ENCODE measurements around the gene SEMA5B.

Gene SEMA5B

DNA sequence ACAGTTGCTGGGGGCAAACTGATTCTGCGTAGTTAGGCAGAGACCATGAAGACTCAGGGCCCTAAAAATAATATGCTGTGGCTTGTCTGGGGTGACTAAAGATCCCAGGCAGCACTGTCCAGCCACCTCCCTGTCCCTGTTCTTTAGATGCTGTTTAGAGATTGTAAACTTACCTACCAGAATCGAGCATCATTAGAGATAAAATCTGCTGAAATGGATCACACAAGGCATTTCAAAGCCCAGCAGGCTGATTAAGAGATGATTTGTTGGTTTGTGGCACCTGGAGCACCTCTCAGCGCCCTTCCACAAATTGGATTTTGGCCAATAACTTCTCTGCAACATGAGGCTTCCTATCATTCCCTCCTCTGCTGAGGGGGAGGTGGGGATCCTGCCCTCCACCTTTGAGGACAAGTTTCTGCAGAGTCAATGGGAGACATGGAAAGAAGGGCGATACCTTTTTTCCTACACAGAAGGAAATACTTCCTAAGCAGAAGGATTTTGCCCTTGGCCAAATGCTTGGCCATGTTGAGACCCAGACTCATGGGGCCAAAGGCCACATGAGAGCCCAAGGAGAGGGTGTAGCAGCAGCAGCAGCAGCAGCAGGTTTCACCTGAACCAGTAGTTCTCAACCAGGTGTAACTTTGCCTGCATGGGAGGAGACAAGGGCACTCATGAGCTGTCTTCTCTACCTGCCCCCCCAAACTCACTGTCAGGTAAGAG is 37.5 kb downstream of the SEMA5B start:
- Mint-ChIP-seq H3K4me1 (ENCODE audit: low read depth) (no peaks in the 10 kb centered on the region), H3K4me3 (no peak overlapping the region), H3K27me3 (peaks cover 73% of the 10 kb centered on the region), H3K27ac (no peak overlapping the region), H3K36me3 (ENCODE audit: low read depth) (no peaks in the 10 kb centered on the region), H3K9me3 (no peaks in the 10 kb centered on the region)
- intact Hi-C loops (cut with micrococcal nuclease): no loop called here

- peaks cover 62% of the 10 kb centered on the region for H3K27me3 Mint-ChIP-seq
- intact Hi-C loops (cut with micrococcal nuclease): no loop called here
- no peaks in the 10 kb centered on the region for H3K36me3 Mint-ChIP-seq (ENCODE audit: low read depth)
- no peak overlapping the region for H3K4me3 Mint-ChIP-seq
- no peaks in the 10 kb centered on the region for H3K4me1 Mint-ChIP-seq (ENCODE audit: low read depth)
- no peaks in the 10 kb centered on the region for H3K9me3 Mint-ChIP-seq
- H3K27ac Mint-ChIP-seq: no peak overlapping the region
These were observed 39.1 kb downstream of the SEMA5B start for GRCh38 chr3:122988508-122988907.

GRCh38 chr3:122987736-122988319 is 39.7 kb downstream of the SEMA5B start:
- Mint-ChIP-seq H3K36me3 (ENCODE audit: low read depth) (no peaks in the 10 kb centered on the region), H3K27me3 (peaks cover 57% of the 10 kb centered on the region), H3K27ac (no peak overlapping the region)

DNA sequence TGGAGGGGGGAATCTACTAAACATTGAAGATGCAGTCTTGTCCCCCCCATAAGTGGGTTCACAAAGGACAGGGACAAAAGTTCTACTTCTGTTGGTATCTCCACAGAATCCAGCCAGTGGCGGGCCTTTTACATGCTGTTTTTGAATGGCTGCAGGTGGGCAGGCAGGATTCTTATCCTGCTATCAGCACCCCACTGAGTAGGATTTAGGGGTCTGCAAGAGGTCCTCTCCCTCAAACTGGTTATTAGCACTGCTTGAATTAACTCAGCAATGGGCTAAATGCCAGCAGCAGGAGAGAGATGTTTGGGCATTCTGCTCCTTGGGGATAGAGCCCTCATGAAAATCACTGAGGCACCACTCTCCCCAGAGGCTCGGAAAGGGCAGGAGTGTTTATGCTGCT is 40.3 kb downstream of the SEMA5B start:
- H3K4me1 Mint-ChIP-seq (ENCODE audit: low read depth): no peaks in the 10 kb centered on the region
- H3K36me3 Mint-ChIP-seq (ENCODE audit: low read depth): no peaks in the 10 kb centered on the region
- peaks cover 54% of the 10 kb centered on the region for H3K27me3 Mint-ChIP-seq
- H3K4me3 Mint-ChIP-seq: no peak overlapping the region
- no peaks in the 10 kb centered on the region for H3K9me3 Mint-ChIP-seq
- intact Hi-C loops (cut with micrococcal nuclease): no loop called here
- H3K27ac Mint-ChIP-seq: no peak overlapping the region

More at GRCh38 chr3:122987736-122988319, 39.7 kb downstream of the SEMA5B start:
- Mint-ChIP-seq H3K4me1 (ENCODE audit: low read depth) (no peaks in the 10 kb centered on the region), H3K4me3 (no peak overlapping the region), H3K9me3 (no peaks in the 10 kb centered on the region)
- intact Hi-C loops (cut with micrococcal nuclease): no loop called here

- Mint-ChIP-seq H3K27ac (no peak overlapping the region), H3K4me1 (ENCODE audit: low read depth) (no peaks in the 10 kb centered on the region), H3K9me3 (no peaks in the 10 kb centered on the region), H3K36me3 (ENCODE audit: low read depth) (no peaks in the 10 kb centered on the region), H3K4me3 (no peak overlapping the region), H3K27me3 (peaks cover 50% of the 10 kb centered on the region)
- intact Hi-C loops (cut with micrococcal nuclease): no loop called here
These were observed 40.8 kb downstream of the SEMA5B start for GRCh38 chr3:122986693-122987179.

DNA sequence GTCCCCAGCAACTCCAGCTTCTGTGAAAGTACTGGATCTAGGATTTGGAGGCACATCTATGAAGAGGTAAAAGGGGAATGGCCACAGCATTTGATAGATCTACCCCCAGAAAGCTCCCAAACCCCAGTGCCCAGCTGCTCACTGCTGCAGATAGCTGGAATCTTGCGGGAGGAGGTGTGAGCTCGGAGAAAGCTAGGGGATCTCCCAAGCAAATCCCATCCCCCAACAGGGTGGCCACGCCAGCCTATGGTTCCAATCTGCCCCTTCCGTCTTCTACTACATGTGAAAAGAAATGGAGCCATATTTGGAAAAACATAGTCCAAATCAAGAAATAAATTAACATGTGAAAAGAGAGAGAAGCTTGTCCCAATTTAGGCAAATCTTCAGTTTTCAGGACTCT is 42.0 kb downstream of the SEMA5B start:
- Mint-ChIP-seq H3K27ac (no peak overlapping the region), H3K4me3 (no peak overlapping the region), H3K36me3 (ENCODE audit: low read depth) (no peaks in the 10 kb centered on the region), H3K9me3 (no peaks in the 10 kb centered on the region), H3K4me1 (ENCODE audit: low read depth) (no peaks in the 10 kb centered on the region), H3K27me3 (peaks cover 45% of the 10 kb centered on the region)
- intact Hi-C loops (cut with micrococcal nuclease): no loop called here

GRCh38 chr3:122984650-122985049 is 42.9 kb downstream of the SEMA5B start:
- H3K4me3 Mint-ChIP-seq: no peak overlapping the region
- H3K36me3 Mint-ChIP-seq (ENCODE audit: low read depth): no peaks in the 10 kb centered on the region
- H3K9me3 Mint-ChIP-seq: no peaks in the 10 kb centered on the region
- no peak overlapping the region for H3K27ac Mint-ChIP-seq
- intact Hi-C loops (cut with micrococcal nuclease): no loop called here
- no peaks in the 10 kb centered on the region for H3K4me1 Mint-ChIP-seq (ENCODE audit: low read depth)
- peaks cover 39% of the 10 kb centered on the region for H3K27me3 Mint-ChIP-seq

- intact Hi-C loops (cut with micrococcal nuclease): no loop called here
- Mint-ChIP-seq H3K36me3 (ENCODE audit: low read depth) (no peaks in the 10 kb centered on the region), H3K27me3 (peaks cover 34% of the 10 kb centered on the region), H3K9me3 (no peaks in the 10 kb centered on the region), H3K4me3 (no peak overlapping the region), H3K4me1 (ENCODE audit: low read depth) (peaks cover 6% of the 10 kb centered on the region), H3K27ac (no peak overlapping the region)
These were observed 43.6 kb downstream of the SEMA5B start for GRCh38 chr3:122984007-122984406.

DNA sequence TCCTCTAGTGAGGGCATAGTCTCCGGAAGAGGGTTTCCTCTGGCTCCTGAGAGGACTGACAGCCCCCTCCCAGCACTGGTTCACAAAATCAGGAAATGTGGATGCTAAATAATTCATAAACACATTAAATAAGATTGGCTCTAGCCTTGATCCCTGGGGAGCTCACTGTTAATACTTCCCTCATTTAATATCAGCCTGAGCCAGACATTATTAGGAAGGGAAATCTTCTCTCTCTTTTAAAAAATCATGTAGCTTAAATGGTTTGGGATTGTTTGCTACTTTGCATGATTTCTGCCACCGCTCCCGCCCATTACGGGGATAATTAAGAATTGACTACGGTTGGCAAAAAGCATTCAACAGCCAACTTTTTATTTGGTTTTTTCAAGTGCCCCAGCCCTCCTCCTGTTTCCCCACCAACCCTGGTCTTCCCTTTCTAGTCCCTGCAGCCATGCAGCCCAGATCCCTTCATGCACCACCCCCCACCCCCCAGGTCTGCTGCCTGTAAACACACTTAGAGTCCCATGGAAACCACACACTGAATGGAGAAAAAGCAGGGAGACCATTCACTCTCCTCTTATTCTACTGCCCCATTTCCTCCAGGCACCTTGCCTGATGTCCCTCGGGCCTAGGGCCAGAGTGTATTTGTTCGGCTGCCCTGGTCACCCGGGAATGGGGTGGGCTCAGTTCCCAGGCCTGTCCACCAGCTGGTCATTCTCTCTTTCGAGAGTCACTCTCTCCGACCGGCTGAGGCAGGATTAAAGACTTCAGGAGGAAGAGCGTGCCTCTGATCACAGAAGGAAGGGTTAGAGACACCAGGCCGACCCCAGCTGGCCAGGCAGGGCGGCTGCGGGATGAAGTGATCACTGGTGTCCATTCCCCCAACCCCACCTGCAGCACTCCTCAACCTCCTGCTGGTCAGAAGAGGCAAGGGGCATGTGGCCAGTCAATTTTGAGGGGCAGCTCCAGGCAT is 45.1 kb downstream of the SEMA5B start:
- H3K27me3 Mint-ChIP-seq: peaks cover 19% of the 10 kb centered on the region
- peaks cover 11% of the 10 kb centered on the region for H3K4me1 Mint-ChIP-seq (ENCODE audit: low read depth)
- no peaks in the 10 kb centered on the region for H3K36me3 Mint-ChIP-seq (ENCODE audit: low read depth)
- no peaks in the 10 kb centered on the region for H3K9me3 Mint-ChIP-seq
- intact Hi-C loops (cut with micrococcal nuclease): no loop called here
- no peak overlapping the region for H3K4me3 Mint-ChIP-seq
- no peak overlapping the region for H3K27ac Mint-ChIP-seq

DNA sequence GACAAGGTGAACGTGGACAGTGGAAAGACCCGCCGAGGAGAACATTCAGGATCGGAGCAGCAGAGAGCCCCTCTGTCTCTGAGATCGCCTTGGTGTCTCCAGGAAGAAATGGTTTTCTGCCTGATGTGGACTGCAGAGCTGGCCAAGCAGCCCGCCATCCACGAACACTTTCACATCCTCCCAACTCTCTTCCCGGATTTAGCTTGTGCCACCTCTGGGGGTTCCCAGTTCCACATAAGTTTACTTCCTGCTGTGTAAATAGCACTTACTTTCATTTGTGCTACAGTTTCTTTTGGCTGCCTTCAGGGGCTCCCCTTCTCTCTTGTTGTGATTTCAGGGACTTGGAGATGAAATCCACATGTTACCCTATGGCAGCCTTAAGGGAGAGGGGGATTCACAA is 48.4 kb downstream of the SEMA5B start:
- intact Hi-C loops (cut with micrococcal nuclease): no loop called here
- Mint-ChIP-seq H3K4me3 (no peak overlapping the region), H3K9me3 (no peaks in the 10 kb centered on the region), H3K4me1 (ENCODE audit: low read depth) (peaks cover 25% of the 10 kb centered on the region), H3K36me3 (ENCODE audit: low read depth) (no peaks in the 10 kb centered on the region), H3K27ac (no peak overlapping the region), H3K27me3 (peaks cover 20% of the 10 kb centered on the region)

DNA sequence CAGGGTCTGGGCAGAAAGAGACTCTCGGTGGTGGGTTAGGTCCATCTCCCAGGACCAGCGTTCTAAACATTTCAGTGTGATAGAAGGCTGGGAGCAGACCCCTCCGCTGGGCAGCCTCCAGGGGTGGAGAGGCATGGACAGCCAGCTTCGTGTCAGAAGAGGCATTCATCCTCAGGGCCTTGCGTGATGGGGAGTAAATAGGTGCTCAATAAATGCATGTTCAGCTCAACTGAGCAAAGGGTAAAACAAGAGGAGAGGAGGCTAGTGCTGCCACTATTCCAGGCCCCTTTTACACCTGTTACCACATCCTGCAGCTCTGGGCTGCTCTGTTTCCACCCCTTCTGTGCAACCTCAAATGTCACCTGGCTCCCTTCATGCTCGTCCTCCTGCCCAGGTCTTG is 49.0 kb downstream of the SEMA5B start:
- Mint-ChIP-seq H3K36me3 (ENCODE audit: low read depth) (no peaks in the 10 kb centered on the region), H3K4me1 (ENCODE audit: low read depth) (peaks cover 25% of the 10 kb centered on the region), H3K27ac (no peak overlapping the region), H3K9me3 (no peaks in the 10 kb centered on the region), H3K27me3 (peaks cover 22% of the 10 kb centered on the region), H3K4me3 (no peak overlapping the region)
- intact Hi-C loops (cut with micrococcal nuclease): no loop called here

DNA sequence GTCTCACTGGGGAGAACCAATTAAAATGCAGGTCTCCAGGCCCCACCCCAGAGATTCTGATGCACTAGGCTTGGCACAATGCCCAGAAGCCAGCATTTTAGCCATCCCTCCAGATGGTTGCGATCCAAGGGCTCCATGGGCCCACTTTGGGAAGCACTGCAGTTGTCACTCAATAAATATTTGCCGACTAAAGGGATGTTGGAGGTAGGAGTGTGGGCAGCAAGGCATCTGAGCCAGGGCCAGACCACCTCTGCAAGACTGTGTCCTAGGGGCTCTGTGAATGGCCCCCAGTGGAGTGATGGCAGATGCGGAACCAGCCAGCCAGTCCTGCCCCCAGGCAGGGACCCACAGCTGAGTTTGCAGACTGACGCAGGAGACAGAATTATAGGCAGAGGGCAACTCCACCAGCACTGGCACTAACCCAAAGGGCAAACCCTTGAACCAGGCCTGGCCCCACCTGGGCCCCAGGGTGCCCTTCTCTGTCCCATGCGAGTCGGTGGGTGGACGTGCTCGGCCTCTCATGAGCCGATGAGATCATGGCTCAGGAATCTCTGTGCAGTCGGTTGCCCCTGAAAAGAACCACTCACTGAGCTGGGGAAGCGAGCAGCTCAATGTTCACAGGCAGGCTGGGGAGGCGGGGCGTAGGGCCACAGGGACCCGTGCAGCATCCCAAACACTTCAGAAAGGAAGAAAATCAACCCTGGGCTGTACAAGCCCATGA is 49.7 kb downstream of the SEMA5B start:
- no peak overlapping the region for H3K4me3 Mint-ChIP-seq
- H3K27me3 Mint-ChIP-seq: peaks cover 27% of the 10 kb centered on the region
- H3K4me1 Mint-ChIP-seq (ENCODE audit: low read depth): peaks cover 25% of the 10 kb centered on the region
- no peak overlapping the region for H3K27ac Mint-ChIP-seq
- intact Hi-C loops (cut with micrococcal nuclease): no loop called here
- no peaks in the 10 kb centered on the region for H3K9me3 Mint-ChIP-seq
- H3K36me3 Mint-ChIP-seq (ENCODE audit: low read depth): no peaks in the 10 kb centered on the region

DNA sequence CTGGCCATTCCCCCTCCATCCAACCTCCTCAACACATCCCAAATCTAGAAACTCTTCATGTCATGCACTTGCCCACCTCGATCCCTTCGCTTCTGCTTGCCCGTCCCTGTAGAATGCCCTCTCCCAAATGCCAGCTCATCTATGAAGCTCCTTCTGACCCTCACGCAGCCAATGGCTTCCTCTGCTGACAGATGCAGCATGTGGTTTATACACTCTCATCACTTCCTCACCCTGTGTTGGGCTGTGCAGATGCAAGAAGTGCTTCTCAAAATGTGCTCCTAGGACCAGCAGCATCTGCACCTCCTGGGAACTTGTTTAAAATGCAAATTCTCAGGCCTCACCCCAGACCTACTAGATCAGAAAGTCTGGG is 51.7 kb downstream of the SEMA5B start:
- Mint-ChIP-seq H3K27ac (no peak overlapping the region), H3K4me3 (no peak overlapping the region), H3K27me3 (peaks cover 24% of the 10 kb centered on the region), H3K9me3 (no peaks in the 10 kb centered on the region), H3K4me1 (ENCODE audit: low read depth) (peaks cover 25% of the 10 kb centered on the region), H3K36me3 (ENCODE audit: low read depth) (no peaks in the 10 kb centered on the region)
- intact Hi-C loops (cut with micrococcal nuclease): no loop called here

Measured in dendritic cell treated with granulocyte-macrophage colony-stimulating factor and Interleukin-4, amounts not matched to agents 40 ng/mL and 50 ng/mL, for 4 days (primary cell).